H9 (cell line): ENCODE results near the gene WDR72. TPM values are rescaled to one million over a fixed set of nuclear protein-coding genes. Genes with fewer than 3 reads are reported as not detected.

Experiments
- DNase-seq: peaks from one replicate; pipeline ENCODE4 v3.0.0-alpha.2; 2017
- H2AFZ ChIP-seq: one replicate; pipeline ENCODE4 v1.6.1; 2013; ENCODE audit warnings: mild to moderate bottlenecking, low read length, control low read depth, moderate library complexity
- H2AK5ac ChIP-seq: 2 replicates; pipeline ENCODE4 v1.6.1; 2013; ENCODE audit warnings: low read length, control low read depth, mixed read lengths; ENCODE audit not compliant: insufficient read length
- H2BK120ac ChIP-seq: one replicate; pipeline ENCODE4 v1.6.1; 2013; ENCODE audit warnings: low read depth, mild to moderate bottlenecking, low read length, control low read depth, inconsistent platforms; ENCODE audit not compliant: poor library complexity, severe bottlenecking
- H2BK12ac ChIP-seq: 2 replicates; pipeline ENCODE4 v1.6.1; 2013; ENCODE audit warnings: low read length, control low read depth, mixed read lengths, low read depth; ENCODE audit not compliant: insufficient read length
- H2BK15ac ChIP-seq: 2 replicates; pipeline ENCODE4 v1.6.1; 2013; ENCODE audit warnings: low read depth, low read length, control low read depth
- H2BK20ac ChIP-seq: one replicate; pipeline ENCODE4 v1.6.1; 2013; ENCODE audit warnings: low read depth, mild to moderate bottlenecking, low read length, control low read depth, inconsistent platforms; ENCODE audit not compliant: poor library complexity, severe bottlenecking
- H2BK5ac ChIP-seq: 2 replicates; pipeline ENCODE4 v1.6.1; 2013; ENCODE audit warnings: low read length, control low read depth, mixed read lengths; ENCODE audit not compliant: insufficient read length
- H3K14ac ChIP-seq: 2 replicates; pipeline ENCODE4 v1.6.1; 2013; ENCODE audit warnings: low read length, control low read depth; ENCODE audit not compliant: insufficient read depth
- H3K18ac ChIP-seq: 2 replicates; pipeline ENCODE4 v1.6.1; 2013; ENCODE audit warnings: low read depth, mild to moderate bottlenecking, mixed read lengths, low read length, control low read depth; ENCODE audit not compliant: insufficient read length
- H3K23ac ChIP-seq: 2 replicates; pipeline ENCODE4 v1.6.1; 2013; ENCODE audit warnings: low read length, control low read depth, mixed read lengths, low read depth; ENCODE audit not compliant: insufficient read length
- H3K23me2 ChIP-seq: 2 replicates; pipeline ENCODE4 v1.6.1; 2013; ENCODE audit warnings: low read depth, mild to moderate bottlenecking, mixed read lengths, low read length, control low read depth; ENCODE audit not compliant: insufficient read length, poor library complexity, severe bottlenecking
- H3K27ac ChIP-seq: 2 replicates; pipeline ENCODE4 v1.5.1; 2013; ENCODE audit warnings: low read length, control low read depth, mixed read lengths, low read depth; ENCODE audit not compliant: insufficient read length
- H3K27me3 ChIP-seq: 2 replicates; pipeline ENCODE4 v1.6.1; 2013; ENCODE audit warnings: low read length, control low read depth, inconsistent platforms; ENCODE audit not compliant: insufficient read depth
- H3K4ac ChIP-seq: 2 replicates; pipeline ENCODE4 v1.6.1; 2013; ENCODE audit warnings: low read depth, mild to moderate bottlenecking, control low read depth, inconsistent platforms, low read length, moderate library complexity
- H3K4me1 ChIP-seq: 2 replicates; pipeline ENCODE4 v1.6.1; 2013; ENCODE audit warnings: low read length, control low read depth, inconsistent platforms; ENCODE audit not compliant: insufficient read depth
- H3K4me2 ChIP-seq: 2 replicates; pipeline ENCODE4 v1.6.1; 2013; ENCODE audit warnings: low read length, control low read depth, mixed read lengths; ENCODE audit not compliant: insufficient read length, insufficient read depth
- H3K56ac ChIP-seq: 2 replicates; pipeline ENCODE4 v1.6.1; 2013; ENCODE audit warnings: low read depth, mild to moderate bottlenecking, mixed read lengths, low read length, control low read depth; ENCODE audit not compliant: insufficient read length
- H3K79me1 ChIP-seq: 2 replicates; pipeline ENCODE4 v1.6.1; 2013; ENCODE audit warnings: low read depth, mild to moderate bottlenecking, moderate library complexity, low read length, control low read depth, inconsistent platforms; ENCODE audit not compliant: insufficient read depth, poor library complexity, severe bottlenecking
- H3K79me2 ChIP-seq: 2 replicates; pipeline ENCODE4 v1.6.1; 2013; ENCODE audit warnings: low read length, control low read depth, inconsistent platforms; ENCODE audit not compliant: insufficient read depth
- H3K9ac ChIP-seq: 2 replicates; pipeline ENCODE4 v1.6.1; 2013; ENCODE audit warnings: low read length, control low read depth, mixed read lengths; ENCODE audit not compliant: insufficient read length; ENCODE audit errors: extremely low read depth
- H3K9me3 ChIP-seq: one replicate; pipeline ENCODE4 v1.6.1; 2013; ENCODE audit warnings: low read depth, low read length, inconsistent platforms; ENCODE audit not compliant: control insufficient read depth
- H3T11ph ChIP-seq: one replicate; pipeline ENCODE4 v1.6.1; 2013; ENCODE audit warnings: mild to moderate bottlenecking, low read length, control low read depth, inconsistent platforms
- H4K20me1 ChIP-seq: one replicate; pipeline ENCODE4 v1.6.1; 2013; ENCODE audit not compliant: control insufficient read depth, insufficient read length, insufficient read depth
- H4K5ac ChIP-seq: 2 replicates; pipeline ENCODE4 v1.6.1; 2013; ENCODE audit warnings: low read depth, mild to moderate bottlenecking, mixed read lengths, low read length, control low read depth; ENCODE audit not compliant: insufficient read length
- H4K8ac ChIP-seq: replicated peaks from 2 replicates; pipeline ENCODE4 v1.6.1; 2013; ENCODE audit warnings: low read length, control low read depth, mixed read lengths, low read depth; ENCODE audit not compliant: insufficient read length
- H4K91ac ChIP-seq: 2 replicates; pipeline ENCODE4 v1.6.1; 2013; ENCODE audit warnings: low read depth, mild to moderate bottlenecking, moderate library complexity, mixed read lengths, low read length, control low read depth; ENCODE audit not compliant: insufficient read length
- H3K27ac Mint-ChIP-seq, 3 experiments: 2 replicates in 2 of 3; 3 replicates in 1 of 3; pipeline ENCODE4 v1.8.0; 2020 to 2021; ENCODE audit warnings: mixed read lengths in 3 of 3, mild to moderate bottlenecking in 1 of 3, moderate library complexity in 1 of 3
- H3K27me3 Mint-ChIP-seq: 2 replicates; pipeline ENCODE4 v1.8.0; 2021; ENCODE audit warnings: low read depth, mild to moderate bottlenecking, moderate library complexity, mixed read lengths
- H3K36me3 Mint-ChIP-seq, 3 experiments: 2 replicates in 2 of 3; 3 replicates in 1 of 3; pipeline ENCODE4 v1.8.0; 2020 to 2021; ENCODE audit warnings: low read depth in 3 of 3, mixed read lengths in 3 of 3; ENCODE audit not compliant: insufficient read depth in 1 of 3
- H3K4me1 Mint-ChIP-seq, 2 experiments: 2 replicates each; pipeline ENCODE4 v1.8.0; 2020; ENCODE audit warnings: mixed read lengths in 2 of 2
- H3K4me3 Mint-ChIP-seq, 2 experiments: 2 replicates in 1 of 2; 3 replicates in 1 of 2; pipeline ENCODE4 v1.8.0; 2020 to 2021; ENCODE audit warnings: mild to moderate bottlenecking in 2 of 2, mixed read lengths in 2 of 2, moderate library complexity in 1 of 2
- H3K9me3 Mint-ChIP-seq, 2 experiments: 2 replicates in 1 of 2; 3 replicates in 1 of 2; pipeline ENCODE4 v1.8.0; 2020; ENCODE audit warnings: mild to moderate bottlenecking in 2 of 2, mixed read lengths in 2 of 2, moderate library complexity in 1 of 2
- WGBS: extraction: QIAGEN DNeasy Blood & Tissue Kit; methylation state at CpG from one replicate; pipeline ENCODE4 v1.1.7; 2013; ENCODE audit warnings: missing lambda C conversion rate, low lambda C conversion rate, mixed read lengths; ENCODE audit not compliant: insufficient read length; ENCODE audit errors: extremely low coverage; 5-methylcytosine and 5-hydroxymethylcytosine counted together
- total RNA-seq: library from RNA; stranded (reverse); gene quantifications from 2 replicates; pipeline ENCODE4 v1.2.1, GENCODE V29; 2021
- TF ChIP-seq, protein P1 (sequence below): fragments of 200-600 bp; sonication (generic); conservative IDR thresholded peaks from 3 replicates; pipeline ENCODE4 v1.8.0; 2021; ENCODE audit warnings: antibody characterized with exemption, mild to moderate bottlenecking

Gene WDR72
- total RNA-seq, 1 experiment from 2014 or later, result 2.9 TPM

DNA sequence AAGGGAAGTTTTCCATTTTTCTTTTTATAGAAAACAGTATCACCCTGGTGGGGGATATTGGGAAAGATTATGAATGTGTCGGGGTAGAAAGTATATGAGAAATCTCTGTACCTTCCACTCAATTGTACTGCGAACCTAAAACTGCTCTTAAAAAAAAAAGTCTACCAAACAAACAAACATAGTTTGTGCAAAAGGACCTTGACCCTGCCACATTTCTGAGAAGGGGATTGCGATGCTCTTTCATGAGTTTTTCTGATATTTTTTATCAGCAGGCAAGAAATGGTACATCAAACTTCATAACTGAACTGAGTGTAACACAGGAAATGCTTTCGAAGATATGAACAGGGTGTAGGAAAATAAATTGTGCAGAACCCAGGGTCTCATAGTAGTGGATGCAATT, 286.0 kb downstream of the WDR72 start:
- Histone ChIP-seq H3K18ac (no peak overlapping the region), H3K4me1 (no peaks in the 10 kb centered on the region), H4K8ac (no peak overlapping the region), H2AFZ (no peak overlapping the region), H2BK20ac (no peak overlapping the region), H2BK15ac (no peak overlapping the region), H4K20me1 (no peaks in the 10 kb centered on the region), H2BK12ac (no peak overlapping the region), H3T11ph (no peak overlapping the region), H3K4me2 (no peak overlapping the region), H3K27me3 (no peaks in the 10 kb centered on the region), H3K79me1 (no peaks in the 10 kb centered on the region), H2BK5ac (no peak overlapping the region), H3K9ac (no peak overlapping the region), H3K23me2 (no peaks in the 10 kb centered on the region), H3K14ac (no peak overlapping the region), H4K91ac (no peak overlapping the region), H3K56ac (no peak overlapping the region), H3K79me2 (no peaks in the 10 kb centered on the region), H4K5ac (no peak overlapping the region), H3K9me3 (no peaks in the 10 kb centered on the region), H3K4ac (no peak overlapping the region), H2BK120ac (no peak overlapping the region), H3K27ac (no peak overlapping the region), H2AK5ac (no peak overlapping the region), H3K23ac (no peak overlapping the region)
- no peaks in the 10 kb centered on the region for H3K27me3 Mint-ChIP-seq
- no peaks in the 10 kb centered on the region for H3K36me3 Mint-ChIP-seq
- H3K4me1 Mint-ChIP-seq, result peaks cover 0 to 3% of the 10 kb centered on the region in 2 experiments; a peak in 1 of 4 replicates
- no peak overlapping the region for H3K27ac Mint-ChIP-seq
- no peak for DNase-seq
- TF ChIP-seq, protein P1, sequence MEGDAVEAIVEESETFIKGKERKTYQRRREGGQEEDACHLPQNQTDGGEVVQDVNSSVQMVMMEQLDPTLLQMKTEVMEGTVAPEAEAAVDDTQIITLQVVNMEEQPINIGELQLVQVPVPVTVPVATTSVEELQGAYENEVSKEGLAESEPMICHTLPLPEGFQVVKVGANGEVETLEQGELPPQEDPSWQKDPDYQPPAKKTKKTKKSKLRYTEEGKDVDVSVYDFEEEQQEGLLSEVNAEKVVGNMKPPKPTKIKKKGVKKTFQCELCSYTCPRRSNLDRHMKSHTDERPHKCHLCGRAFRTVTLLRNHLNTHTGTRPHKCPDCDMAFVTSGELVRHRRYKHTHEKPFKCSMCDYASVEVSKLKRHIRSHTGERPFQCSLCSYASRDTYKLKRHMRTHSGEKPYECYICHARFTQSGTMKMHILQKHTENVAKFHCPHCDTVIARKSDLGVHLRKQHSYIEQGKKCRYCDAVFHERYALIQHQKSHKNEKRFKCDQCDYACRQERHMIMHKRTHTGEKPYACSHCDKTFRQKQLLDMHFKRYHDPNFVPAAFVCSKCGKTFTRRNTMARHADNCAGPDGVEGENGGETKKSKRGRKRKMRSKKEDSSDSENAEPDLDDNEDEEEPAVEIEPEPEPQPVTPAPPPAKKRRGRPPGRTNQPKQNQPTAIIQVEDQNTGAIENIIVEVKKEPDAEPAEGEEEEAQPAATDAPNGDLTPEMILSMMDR, result no peak
- no peak overlapping the region for H3K4me3 Mint-ChIP-seq
- WGBS, result no CpG with 5 or more reads among the region's 4 CpGs
- no peaks in the 10 kb centered on the region for H3K9me3 Mint-ChIP-seq
